PC-3 (cell line): Measurements from ENCODE around the gene LSP1. TPM values are rescaled to one million over a fixed set of nuclear protein-coding genes. Genes with fewer than 3 reads are reported as not detected.

Experiments used
- ATAC-seq: fragments of 200-7000 bp; cut with Tn5 transposase; 2 replicates; pipeline ENCODE4 v1.9.1; 2020; ENCODE audit warnings: mild to moderate bottlenecking, moderate library complexity
- BruUV-seq: library from RNA; stranded (reverse); fragments of 400-500 nt; replicated peaks from 2 replicates; lab custom pipeline; 2021; lab: Mats Ljungman, UMichigan
- CTCF ChIA-PET: fragments of 300-600 bp; sonication (Branson Sonifier 250); formaldehyde crosslinking; loops from one replicate; lab custom pipeline; 2022; ENCODE audit warnings: antibody characterized with exemption; lab: Charles Lee
- POLR2A ChIA-PET: fragments of 300-600 bp; sonication (Branson Sonifier 250); formaldehyde crosslinking; loops from one replicate; lab custom pipeline; 2022; ENCODE audit warnings: antibody characterized with exemption; ENCODE audit not compliant: unreplicated experiment; lab: Charles Lee
- DNase-seq: peaks from one replicate; pipeline ENCODE4 v3.0.0-alpha.2; 2015
- H2AFZ ChIP-seq: fragments of 300-600 bp; sonication (generic); 2 replicates; pipeline ENCODE4 v1.6.0; 2016; ENCODE audit warnings: antibody characterized with exemption, low read length
- H3F3A ChIP-seq: fragments of 300-600 bp; sonication (generic); one replicate; pipeline ENCODE4 v1.6.0; 2017; ENCODE audit warnings: antibody characterized with exemption, low read length, control low read depth, mild to moderate bottlenecking; ENCODE audit not compliant: unreplicated experiment
- H3K27ac ChIP-seq: fragments of 300-600 bp; sonication (generic); 2 replicates; pipeline ENCODE4 v1.5.1; 2016; ENCODE audit warnings: mild to moderate bottlenecking, low read length
- H3K27me3 ChIP-seq: fragments of 300-600 bp; sonication (generic); 2 replicates; pipeline ENCODE4 v1.6.1; 2016; ENCODE audit warnings: low read length, mixed read lengths
- H3K36me3 ChIP-seq: fragments of 300-600 bp; sonication (generic); 2 replicates; pipeline ENCODE4 v1.6.1; 2016; ENCODE audit warnings: low read depth, mixed run types, low read length, mixed read lengths
- H3K4me1 ChIP-seq: fragments of 300-600 bp; sonication (generic); 2 replicates; pipeline ENCODE4 v1.5.1; 2016; ENCODE audit warnings: low read length; ENCODE audit not compliant: insufficient read depth
- H3K4me2 ChIP-seq: fragments of 300-600 bp; sonication (generic); 2 replicates; pipeline ENCODE4 v1.6.0; 2016; ENCODE audit warnings: low read length
- H3K4me3 ChIP-seq: fragments of 300-600 bp; sonication (generic); 2 replicates; pipeline ENCODE4 v1.5.1; 2016; ENCODE audit warnings: mild to moderate bottlenecking, low read length, mixed read lengths
- H3K79me2 ChIP-seq: fragments of 300-600 bp; sonication (generic); 2 replicates; pipeline ENCODE4 v1.6.1; 2017; ENCODE audit warnings: low read length, mixed read lengths
- H3K9ac ChIP-seq: fragments of 300-600 bp; sonication (generic); 2 replicates; pipeline ENCODE4 v1.6.0; 2016; ENCODE audit warnings: mild to moderate bottlenecking, low read length
- H3K9me2 ChIP-seq: fragments of 300-600 bp; sonication (generic); replicated peaks from 2 replicates; pipeline ENCODE4 v1.6.1; 2016; ENCODE audit warnings: mixed run types, low read length, mixed read lengths
- H3K9me3 ChIP-seq: fragments of 300-600 bp; sonication (generic); 2 replicates; pipeline ENCODE4 v1.6.1; 2016; ENCODE audit warnings: low read length, mixed read lengths
- H4K20me1 ChIP-seq: fragments of 300-600 bp; sonication (generic); 2 replicates; pipeline ENCODE4 v1.6.1; 2016; ENCODE audit warnings: low read length, mixed read lengths
- CTCF ChIP-seq: fragments of 300-600 bp; sonication (generic); conservative IDR thresholded peaks from 2 replicates; pipeline ENCODE4 v1.5.1; 2017; ENCODE audit warnings: antibody characterized with exemption, low read depth, mild to moderate bottlenecking, low read length
- EZH2 ChIP-seq: fragments of 300-600 bp; sonication (generic); IDR thresholded peaks from one replicate; pipeline ENCODE4 v1.6.1; 2017; ENCODE audit warnings: antibody characterized with exemption, mild to moderate bottlenecking, low read length; ENCODE audit not compliant: unreplicated experiment
- EZH2phosphoT487 ChIP-seq: fragments of 300-600 bp; sonication (generic); IDR thresholded peaks from 2 replicates; pipeline ENCODE4 v1.6.1; 2018; ENCODE audit warnings: mild to moderate bottlenecking, antibody characterized with exemption, low read length, borderline replicate concordance
- intact Hi-C: fragments of 100-400 bp; cut with micrococcal nuclease; formaldehyde crosslinking; loops from 2 replicates; pipeline ENCODE4 v1.9.0; 2023
- total RNA-seq: library from RNA; depleted of rRNA; stranded (reverse); fragments of >200 nt; gene quantifications from 2 replicates; pipeline ENCODE4 v1.2.3, GENCODE V29; 2014

The LSP1 gene
- total RNA-seq, 1 experiment from 2014 or later, result not detected

- intact Hi-C loops, result no loop called here
- no peaks in the 10 kb centered on the region for H3K79me2 ChIP-seq
- CTCF ChIA-PET, result no interaction called here
- H3F3A ChIP-seq, result no peaks in the 10 kb centered on the region
- ATAC-seq (no peak), DNase-seq (no peak)
- H3K9me3 ChIP-seq, result no peaks in the 10 kb centered on the region
- no peaks in the 10 kb centered on the region for H3K36me3 ChIP-seq
- no peaks in the 10 kb centered on the region for H4K20me1 ChIP-seq
- POLR2A ChIA-PET, result no interaction called here
- H2AFZ ChIP-seq, result no peak overlapping the region
- TF ChIP-seq EZH2phosphoT487, result no peak
- H3K9ac ChIP-seq, result no peak overlapping the region
- no peaks in the 10 kb centered on the region for H3K27me3 ChIP-seq
- no peak overlapping the region for H3K27ac ChIP-seq
- no peak overlapping the region for H3K4me3 ChIP-seq
- no peaks in the 10 kb centered on the region for H3K4me1 ChIP-seq
- BruUV-seq, result no TSS peak
- H3K9me2 ChIP-seq, result no peaks in the 10 kb centered on the region
- no peak overlapping the region for H3K4me2 ChIP-seq
Measured at GRCh38 chr11:1817000-1817399, 35.9 kb upstream of the LSP1 start.

GRCh38 chr11:1817511-1817910 lies 35.4 kb upstream of the LSP1 start:
- DNase-seq (peak; percentile 15), ATAC-seq (no peak)
- Histone ChIP-seq H2AFZ (no peak overlapping the region), H3K4me3 (no peak overlapping the region), H3K36me3 (no peaks in the 10 kb centered on the region), H3K27me3 (no peaks in the 10 kb centered on the region), H3K4me1 (no peaks in the 10 kb centered on the region), H3K27ac (no peak overlapping the region), H3K9ac (no peak overlapping the region), H3K4me2 (no peak overlapping the region), H3K9me3 (no peaks in the 10 kb centered on the region), H3K9me2 (no peaks in the 10 kb centered on the region), H3K79me2 (no peaks in the 10 kb centered on the region), H3F3A (no peaks in the 10 kb centered on the region), H4K20me1 (no peaks in the 10 kb centered on the region)
- ChIA-PET CTCF (no interaction called here), POLR2A (no interaction called here)
- TF ChIP-seq EZH2, result no peak
- TF ChIP-seq EZH2phosphoT487, result no peak
- TF ChIP-seq CTCF, result no peak
- intact Hi-C loops, result no loop called here
- no TSS peak for BruUV-seq

- H3K4me1 ChIP-seq, result no peaks in the 10 kb centered on the region
- no peak for TF ChIP-seq CTCF
- no peak for TF ChIP-seq EZH2phosphoT487
- TF ChIP-seq EZH2, result no peak
- no peaks in the 10 kb centered on the region for H3F3A ChIP-seq
- intact Hi-C loops, result no loop called here
- CTCF ChIA-PET, result no interaction called here
- H3K4me2 ChIP-seq, result no peak overlapping the region
- no peak overlapping the region for H3K4me3 ChIP-seq
- no peak for DNase-seq
- H3K27ac ChIP-seq, result no peak overlapping the region
- no peak overlapping the region for H2AFZ ChIP-seq
- ATAC-seq, result no peak
- POLR2A ChIA-PET, result no interaction called here
- no peaks in the 10 kb centered on the region for H3K36me3 ChIP-seq
- H3K9me2 ChIP-seq, result no peaks in the 10 kb centered on the region
- no TSS peak for BruUV-seq
- H3K9me3 ChIP-seq, result no peaks in the 10 kb centered on the region
- no peak overlapping the region for H3K9ac ChIP-seq
- no peaks in the 10 kb centered on the region for H3K79me2 ChIP-seq
- no peaks in the 10 kb centered on the region for H4K20me1 ChIP-seq
- H3K27me3 ChIP-seq, result no peaks in the 10 kb centered on the region
Measured at GRCh38 chr11:1819074-1819473, 33.8 kb upstream of the LSP1 start.
